GM23248 (cell line): ENCODE data around the gene WASHC2C. TPM values are rescaled to one million over a fixed set of nuclear protein-coding genes. Genes with fewer than 3 reads are reported as not detected.
"Not testable (repeated sequence)": the region's sequence is repeated elsewhere in the genome, so short reads cannot be mapped to it uniquely, and the experiment has no call there.

Experiments used
- DNase-seq: peaks from one replicate; pipeline ENCODE4 v3.0.0-alpha.2; 2015
- H2AFZ ChIP-seq: fragments of 200-600 bp; sonication (generic); 2 replicates; pipeline ENCODE4 v1.6.1; 2016; ENCODE audit warnings: antibody characterized with exemption
- H3F3A ChIP-seq: fragments of 200-600 bp; sonication (generic); 2 replicates; pipeline ENCODE4 v1.6.1; 2016; ENCODE audit warnings: mild to moderate bottlenecking, antibody characterized with exemption, mixed run types; ENCODE audit not compliant: insufficient read depth
- H3K27ac ChIP-seq: fragments of 200-600 bp; sonication (generic); 2 replicates; pipeline ENCODE4 v1.5.1; 2016; ENCODE audit warnings: mild to moderate bottlenecking
- H3K27me3 ChIP-seq: fragments of 200-600 bp; sonication (generic); replicated peaks from 2 replicates; pipeline ENCODE4 v1.6.1; 2016; ENCODE audit warnings: mild to moderate bottlenecking; ENCODE audit not compliant: insufficient read depth
- H3K36me3 ChIP-seq: fragments of 200-600 bp; sonication (generic); 2 replicates; pipeline ENCODE4 v1.6.1; 2016; ENCODE audit warnings: low read depth, mild to moderate bottlenecking
- H3K4me1 ChIP-seq: fragments of 200-600 bp; sonication (generic); 2 replicates; pipeline ENCODE4 v1.6.1; 2016; ENCODE audit warnings: mild to moderate bottlenecking; ENCODE audit not compliant: insufficient read depth
- H3K4me2 ChIP-seq: fragments of 200-600 bp; sonication (generic); one replicate; pipeline ENCODE4 v1.6.1; 2016; ENCODE audit warnings: mild to moderate bottlenecking; ENCODE audit not compliant: unreplicated experiment
- H3K4me3 ChIP-seq: fragments of 200-600 bp; sonication (generic); 2 replicates; pipeline ENCODE4 v1.5.1; 2016; ENCODE audit warnings: mild to moderate bottlenecking
- H3K79me2 ChIP-seq: fragments of 200-600 bp; sonication (generic); 2 replicates; pipeline ENCODE4 v1.6.1; 2016; ENCODE audit warnings: mild to moderate bottlenecking; ENCODE audit not compliant: insufficient read depth
- H3K9ac ChIP-seq: fragments of 200-600 bp; sonication (generic); 2 replicates; pipeline ENCODE4 v1.6.1; 2016; ENCODE audit warnings: mild to moderate bottlenecking
- H3K9me2 ChIP-seq: fragments of 200-600 bp; sonication (generic); 2 replicates; pipeline ENCODE4 v1.6.1; 2016; ENCODE audit warnings: mixed run types, mild to moderate bottlenecking, moderate library complexity; ENCODE audit not compliant: insufficient read depth
- H3K9me3 ChIP-seq: fragments of 200-600 bp; sonication (generic); one replicate; pipeline ENCODE4 v1.6.1; 2017; ENCODE audit warnings: low read depth
- H4K20me1 ChIP-seq: fragments of 200-600 bp; sonication (generic); 2 replicates; pipeline ENCODE4 v1.6.0; 2016; ENCODE audit not compliant: insufficient read depth
- WGBS, 2 experiments: methylation state at CpG; one replicate each; pipeline ENCODE4 v1.1.6; 2015 to 2017; ENCODE audit warnings: low lambda C conversion rate in 2 of 2, low coverage in 1 of 2; ENCODE audit errors: missing lambda C conversion rate in 2 of 2; 5-methylcytosine and 5-hydroxymethylcytosine counted together
- in situ Hi-C: fragments of 300-500 bp; cut with MboI; formaldehyde crosslinking; loops from 2 replicates; pipeline ENCODE4 v1.15.0; 2020
- polyA plus RNA-seq: library from polyadenylated mRNA; unstranded; fragments of >200 nt; fragmentation: Nextera tagmentation; extraction: Ambion mirVana; gene quantifications from 2 replicates; pipeline ENCODE4 v1.2.1, GENCODE V29; 2016
- total RNA-seq: library from RNA; depleted of rRNA; stranded (reverse); fragments of >200 nt; shearing (Covaris generic); gene quantifications from 2 replicates; pipeline ENCODE4 v1.2.3, GENCODE V29; 2014

Gene WASHC2C
- total and polyA plus RNA-seq, 2 experiments from 2014 or later, result 23.1 to 31.7 TPM

DNA sequence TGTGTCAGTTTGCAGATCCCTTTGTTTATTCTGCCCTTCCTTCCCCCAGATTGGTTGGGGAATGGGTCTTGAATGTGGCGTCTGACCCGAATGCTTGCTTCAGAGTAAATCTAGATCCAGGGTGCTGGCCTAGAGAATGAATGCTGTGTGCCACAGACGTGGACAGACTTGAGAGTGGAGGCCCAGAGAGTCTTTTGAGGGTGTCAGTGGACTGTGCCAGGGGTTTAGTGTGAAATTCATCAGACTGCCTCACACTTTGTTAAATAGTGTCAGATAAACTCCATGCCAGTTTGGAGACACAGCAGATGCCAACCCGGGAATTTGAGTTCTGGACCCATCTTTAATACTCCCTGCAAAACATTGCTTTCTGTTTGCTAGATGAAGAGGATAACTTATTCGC lies 25.1 kb downstream of the WASHC2C start:
- H3K79me2 ChIP-seq, H3K27ac ChIP-seq, H3K4me3 ChIP-seq, H3K9me2 ChIP-seq, H3K36me3 ChIP-seq, H3K9ac ChIP-seq, H3K4me1 ChIP-seq, H3K9me3 ChIP-seq, H3K4me2 ChIP-seq, H3F3A ChIP-seq, in situ Hi-C loops, H3K27me3 ChIP-seq, DNase-seq, H4K20me1 ChIP-seq, H2AFZ ChIP-seq: not testable (repeated sequence)
- WGBS, 2 experiments, result 90 to 91% methylated on average over 4 of the region's 5 CpGs

DNA sequence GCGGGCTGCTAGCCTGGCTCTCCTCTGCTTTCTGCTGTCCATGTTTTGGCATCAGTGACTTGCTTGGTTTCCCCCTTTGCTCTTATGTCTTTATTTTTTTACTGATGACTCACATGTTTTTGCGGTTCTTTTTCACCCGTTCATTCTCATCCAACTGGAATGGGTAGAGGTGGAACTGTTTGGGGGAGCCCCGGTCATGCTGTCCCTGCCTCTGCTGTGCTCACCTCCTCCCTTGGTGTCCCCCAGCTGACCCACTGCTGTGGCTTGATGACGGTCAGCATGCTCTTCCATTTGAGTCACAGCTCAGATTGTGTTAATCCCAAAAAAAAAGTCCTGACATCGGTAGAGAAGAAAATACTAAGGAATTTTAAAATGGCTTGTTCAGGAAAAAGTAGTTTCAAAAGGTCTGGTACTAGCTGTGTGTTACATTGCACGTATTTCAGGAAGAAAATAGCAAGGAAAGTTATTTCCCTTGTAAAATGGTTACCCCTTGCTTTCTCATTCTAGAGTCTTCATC lies 27.0 kb downstream of the WASHC2C start:
- H3K79me2 ChIP-seq, H4K20me1 ChIP-seq, H3F3A ChIP-seq, H3K4me3 ChIP-seq, H3K9me3 ChIP-seq, H3K9ac ChIP-seq, H3K4me2 ChIP-seq, H3K27ac ChIP-seq, in situ Hi-C loops, H2AFZ ChIP-seq, H3K4me1 ChIP-seq, H3K36me3 ChIP-seq, H3K27me3 ChIP-seq, H3K9me2 ChIP-seq: not testable (repeated sequence)
- WGBS, 2 experiments, result 72 to 86% methylated on average over 7 of the region's 7 CpGs
- peak; percentile 19 for DNase-seq

DNA sequence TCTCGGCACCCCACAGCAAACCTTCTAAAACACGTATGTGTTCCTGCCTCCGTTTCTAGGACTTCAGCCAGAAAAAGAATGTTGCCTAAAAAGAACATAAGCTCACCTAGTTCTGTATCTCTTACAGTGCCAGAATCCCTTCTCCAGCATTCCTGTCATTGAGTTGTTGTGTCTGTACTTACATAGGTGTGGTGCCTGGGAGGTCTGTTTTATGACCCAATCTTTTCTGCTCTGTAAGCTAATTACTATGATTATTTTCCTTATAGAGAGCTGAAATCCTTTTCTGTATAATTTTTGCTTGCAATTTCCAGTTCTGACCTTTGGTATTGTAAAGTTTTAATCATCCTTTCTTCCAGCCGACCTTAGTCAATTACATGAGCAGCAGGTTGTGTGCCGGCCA lies 28.0 kb downstream of the WASHC2C start:
- 90% methylated on average over 4 to 5 of the region's 5 CpGs for WGBS, 2 experiments
- H3K27ac ChIP-seq, H4K20me1 ChIP-seq, H3K9me3 ChIP-seq, H3K79me2 ChIP-seq, H3K36me3 ChIP-seq, in situ Hi-C loops, H3K9me2 ChIP-seq, H3F3A ChIP-seq, H3K4me2 ChIP-seq, H3K4me3 ChIP-seq, H3K27me3 ChIP-seq, DNase-seq, H2AFZ ChIP-seq, H3K9ac ChIP-seq, H3K4me1 ChIP-seq: not testable (repeated sequence)

DNA sequence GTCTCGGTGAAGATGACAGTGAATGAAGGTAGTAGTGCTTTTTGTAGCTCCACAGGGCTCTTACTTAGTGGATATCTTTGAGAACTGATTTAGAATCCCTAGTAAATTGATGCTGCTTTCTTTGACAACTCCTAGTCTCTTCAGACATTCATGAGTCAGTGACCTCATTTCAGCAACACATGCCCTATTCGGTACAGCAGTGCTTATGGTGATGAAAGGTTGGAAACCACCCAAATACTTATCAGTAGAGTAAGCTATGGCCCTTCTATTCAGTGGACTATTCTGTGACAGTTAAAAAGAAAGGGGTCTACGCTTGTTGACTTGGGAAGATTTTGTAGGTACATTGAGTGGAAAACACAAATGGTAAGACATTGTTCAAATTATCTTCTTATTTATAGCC lies 29.0 kb downstream of the WASHC2C start:
- H3K27ac ChIP-seq, H3K4me2 ChIP-seq, H3K27me3 ChIP-seq, H3K9me2 ChIP-seq, H2AFZ ChIP-seq, H4K20me1 ChIP-seq, H3K79me2 ChIP-seq, H3F3A ChIP-seq, H3K9me3 ChIP-seq, H3K4me1 ChIP-seq, H3K4me3 ChIP-seq, H3K36me3 ChIP-seq, H3K9ac ChIP-seq, in situ Hi-C loops, DNase-seq: not testable (repeated sequence)
- 95 to 100% methylated on average over 1 of the region's 3 CpGs for WGBS, 2 experiments

DNA sequence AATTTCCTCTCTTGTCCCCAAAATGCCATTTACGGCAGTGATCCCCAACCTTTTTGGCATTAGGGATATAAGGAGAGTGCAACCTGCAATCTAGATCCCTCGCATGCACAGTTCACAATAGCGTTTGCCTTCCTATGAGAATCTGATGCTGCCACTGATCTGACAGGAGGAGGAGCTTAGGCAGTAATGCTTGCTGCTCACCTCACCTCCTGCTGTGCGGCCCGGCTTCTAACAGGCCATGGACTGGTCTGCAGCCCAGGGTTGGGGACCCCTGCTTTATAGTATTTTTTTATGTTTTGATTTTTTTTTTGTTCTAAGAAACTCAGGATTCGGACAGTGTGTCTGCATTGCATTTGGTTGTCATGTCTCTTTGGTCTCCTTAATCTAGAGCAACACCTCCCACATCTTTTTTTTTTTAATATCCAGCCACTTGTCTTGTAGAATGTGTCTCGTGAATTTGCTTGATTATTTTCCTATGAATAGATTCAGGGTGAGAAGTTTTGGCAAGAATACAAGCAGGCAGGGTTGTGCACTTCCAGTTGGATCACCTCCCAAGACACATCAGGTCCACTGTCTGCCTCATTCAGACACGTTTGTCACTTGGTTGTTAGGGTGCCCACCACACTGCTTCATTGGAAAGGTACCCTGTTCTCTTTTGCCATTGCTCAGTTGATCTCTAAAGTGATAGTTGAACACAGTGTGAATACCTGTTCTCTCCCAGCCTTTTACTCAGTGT lies 30.8 kb downstream of the WASHC2C start:
- H3F3A ChIP-seq, H3K27me3 ChIP-seq, H2AFZ ChIP-seq, H3K9me2 ChIP-seq, H3K4me1 ChIP-seq, H3K79me2 ChIP-seq, H3K4me2 ChIP-seq, DNase-seq, in situ Hi-C loops, H3K36me3 ChIP-seq, H3K4me3 ChIP-seq, H4K20me1 ChIP-seq, H3K9me3 ChIP-seq, H3K9ac ChIP-seq, H3K27ac ChIP-seq: not testable (repeated sequence)
- WGBS, 2 experiments, result 82 to 84% methylated on average over 8 of the region's 8 CpGs

DNA sequence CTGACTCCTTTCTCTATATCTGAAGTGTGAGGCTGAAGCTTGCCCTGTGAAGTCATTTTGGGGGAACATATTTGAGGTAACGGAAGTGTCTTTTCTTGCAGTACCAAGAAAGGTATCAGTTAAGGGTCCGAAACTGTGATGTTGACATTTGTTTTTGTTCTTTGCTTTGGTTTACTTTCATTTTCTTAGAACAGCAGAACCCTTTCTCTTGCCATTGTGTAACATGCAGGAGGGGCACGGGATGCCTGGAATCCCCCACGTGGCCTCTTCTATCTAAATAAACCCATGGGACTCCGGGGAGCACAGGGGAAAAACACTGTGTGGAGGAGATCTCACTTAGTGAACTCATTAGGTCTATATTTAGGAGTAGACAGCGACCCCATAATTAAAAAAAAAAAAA lies 34.6 kb downstream of the WASHC2C start:
- H2AFZ ChIP-seq, H3K4me3 ChIP-seq, DNase-seq, H3K9me2 ChIP-seq, H3K79me2 ChIP-seq, in situ Hi-C loops, H3K9me3 ChIP-seq, H3K9ac ChIP-seq, H4K20me1 ChIP-seq, H3K4me2 ChIP-seq, H3K27me3 ChIP-seq, H3F3A ChIP-seq, H3K27ac ChIP-seq, H3K4me1 ChIP-seq, H3K36me3 ChIP-seq: not testable (repeated sequence)
- 82 to 86% methylated on average over 6 of the region's 6 CpGs for WGBS, 2 experiments

DNA sequence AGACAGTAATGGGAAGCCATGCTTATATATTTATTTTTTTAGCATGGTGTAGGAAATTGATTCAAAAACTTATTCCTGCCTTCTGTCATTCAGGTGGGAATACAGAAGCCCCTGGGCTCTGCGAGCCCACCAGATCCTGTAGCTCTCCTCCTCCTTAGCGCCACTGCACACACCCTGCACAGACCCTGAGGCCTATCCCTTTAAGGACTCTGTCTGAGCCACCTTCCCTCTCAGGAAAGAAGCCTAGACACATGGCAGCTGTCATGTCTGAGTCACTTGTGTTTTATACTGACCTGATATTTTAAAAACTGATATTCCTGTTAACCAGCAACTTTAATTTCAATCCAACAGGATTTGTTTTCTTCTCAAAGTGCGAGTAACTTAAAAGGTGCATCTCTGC lies 36.0 kb downstream of the WASHC2C start:
- H3F3A ChIP-seq, H3K4me1 ChIP-seq, H3K27me3 ChIP-seq, H4K20me1 ChIP-seq, H3K27ac ChIP-seq, H3K9me3 ChIP-seq, H2AFZ ChIP-seq, H3K9me2 ChIP-seq, H3K36me3 ChIP-seq, H3K9ac ChIP-seq, H3K4me2 ChIP-seq, H3K79me2 ChIP-seq, H3K4me3 ChIP-seq, DNase-seq, in situ Hi-C loops: not testable (repeated sequence)
- WGBS, 2 experiments, result 100% methylated on average over 2 of the region's 3 CpGs

DNA sequence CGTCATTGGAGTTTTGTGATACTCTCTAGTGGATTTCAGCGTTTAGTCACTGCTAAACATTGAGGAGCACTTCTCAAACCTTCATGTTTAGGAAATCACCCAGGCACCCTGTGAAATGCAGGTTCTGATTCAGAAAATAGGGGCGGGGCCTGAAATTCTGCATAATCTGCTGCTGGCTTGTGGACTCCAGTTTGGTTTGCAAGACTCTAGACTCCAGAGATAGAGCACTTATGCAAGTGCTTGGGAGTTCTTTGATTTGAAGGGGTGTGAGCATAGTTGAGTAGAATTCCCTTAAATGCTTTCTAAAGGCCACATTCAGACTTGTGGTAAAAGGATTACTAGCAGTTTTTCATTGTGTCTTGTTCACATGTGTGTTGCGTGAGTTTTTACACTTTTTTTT lies 41.3 kb downstream of the WASHC2C start:
- H3F3A ChIP-seq, H3K9me3 ChIP-seq, H3K27ac ChIP-seq, H3K4me2 ChIP-seq, H4K20me1 ChIP-seq, H2AFZ ChIP-seq, H3K36me3 ChIP-seq, H3K9me2 ChIP-seq, H3K79me2 ChIP-seq, H3K9ac ChIP-seq, H3K27me3 ChIP-seq, in situ Hi-C loops, DNase-seq, H3K4me3 ChIP-seq, H3K4me1 ChIP-seq: not testable (repeated sequence)
- 92 to 97% methylated on average over 3 to 4 of the region's 4 CpGs for WGBS, 2 experiments
